ENCODE results near the gene CNGB1.
A peak's percentile ranks its signal among the peaks of the same experiment; 100 is the strongest.
"Not testable (repeated sequence)": the region's sequence is repeated elsewhere in the genome, so short reads cannot be mapped to it uniquely, and the experiment has no call there.

CNGB1 gene

GRCh38 chr16:57970970-57971369 lies at the start of gene CNGB1:
Gene CNGB1, minus strand, starts transcription at chr16:57971128. Its CDS starts 3,842 bp downstream, at chr16:57967286.
- DNase-seq, result no peak

GRCh38 chr16:58019866-58020538 lies 49.1 kb upstream of the CNGB1 start:
- DNase-seq, result no peak

GRCh38 chr16:58018803-58019202 lies 47.9 kb upstream of the CNGB1 start:
- DNase-seq, result no peak

- DNase-seq, result no peak
Observed at GRCh38 chr16:58016840-58017446, 46.0 kb upstream of the CNGB1 start.

GRCh38 chr16:58013201-58013956 lies 42.5 kb upstream of the CNGB1 start:
- DNase-seq, result no peak

- DNase-seq, result no peak
Observed at GRCh38 chr16:58012481-58012880, 41.6 kb upstream of the CNGB1 start.

- peak; percentile 75 for DNase-seq
Observed at GRCh38 chr16:58011652-58012051, 40.7 kb upstream of the CNGB1 start.

GRCh38 chr16:58010886-58011285 lies 40.0 kb upstream of the CNGB1 start:
- no peak for DNase-seq

GRCh38 chr16:58009856-58010416 lies 39.0 kb upstream of the CNGB1 start:
- no peak for DNase-seq

- not testable (repeated sequence) for DNase-seq
Observed at GRCh38 chr16:58004736-58005135, 33.8 kb upstream of the CNGB1 start.

- no peak for DNase-seq
Observed at GRCh38 chr16:58002936-58003335, 32.0 kb upstream of the CNGB1 start.

GRCh38 chr16:58002416-58002800 lies 31.5 kb upstream of the CNGB1 start:
- DNase-seq, result no peak

- no peak for DNase-seq
Observed at GRCh38 chr16:58001781-58002415, 31.0 kb upstream of the CNGB1 start.

- peak; percentile 81 for DNase-seq
Observed at GRCh38 chr16:58000706-58001676, 30.1 kb upstream of the CNGB1 start, which contains the start of gene USB1. Gene USB1, plus strand, starts transcription at chr16:58001407. Its CDS starts 77 bp downstream, at chr16:58001484.

- DNase-seq, result no peak
Observed at GRCh38 chr16:57999971-58000705, 29.2 kb upstream of the CNGB1 start, which contains the start of gene ZNF319. Gene ZNF319, minus strand, starts transcription at chr16:58000672. Its CDS starts 2,407 bp downstream, at chr16:57998265.

GRCh38 chr16:57999366-57999970 lies 28.5 kb upstream of the CNGB1 start:
- DNase-seq, result peak; percentile 47

- no peak for DNase-seq
Observed at GRCh38 chr16:57998992-57999365, 28.1 kb upstream of the CNGB1 start.

GRCh38 chr16:57998486-57998885 lies 27.6 kb upstream of the CNGB1 start:
- no peak for DNase-seq

- no peak for DNase-seq
Observed at GRCh38 chr16:57997528-57998265, 26.8 kb upstream of the CNGB1 start.

GRCh38 chr16:57997176-57997527 lies 26.2 kb upstream of the CNGB1 start:
- no peak for DNase-seq
